ENCODE measurements around the gene MARCKS. TPM values are rescaled to one million over a fixed set of nuclear protein-coding genes. Genes with fewer than 3 reads are reported as not detected.

MARCKS gene
- total and polyA plus RNA-seq, 2 donors (not counting 3 experiments of a cell fraction or from before 2014, with no cell fraction given) = 59.5 to 315 TPM

- dilution Hi-C loops (cut with MboI; ENCODE audit: extremely low pct_ligation_motif_present, low sequenced_read_pairs) = no loop called here
- Histone ChIP-seq H4K20me1 (replicated peaks; ENCODE audit: control insufficient read depth, extremely low read depth, insufficient read depth, low read length) (no peaks in the 10 kb centered on the region), H3K36me3 (ENCODE audit: control insufficient read depth in 2 of 2, extremely low read depth in 1 of 2, insufficient read depth in 2 of 2, low read length in 2 of 2) (no peaks in the 10 kb centered on the region), H3K4me2 (ENCODE audit: insufficient read depth, low read length) (no peak overlapping the region), H3K9ac (replicated peaks; ENCODE audit: extremely low read depth, insufficient read depth, low read length) (no peak overlapping the region), H3K4me1 (ENCODE audit: control insufficient read depth, extremely low read depth, insufficient read depth, low read length) (no peaks in the 10 kb centered on the region), H3K79me2 (ENCODE audit: control insufficient read depth, insufficient read depth, low read length) (no peaks in the 10 kb centered on the region), H3K9me3 (replicated peaks; ENCODE audit: control insufficient read depth, insufficient read depth, low read length) (no peaks in the 10 kb centered on the region), H3K9me1 (replicated peaks; ENCODE audit: control insufficient read depth, extremely low read depth, insufficient read depth, low read length) (no peaks in the 10 kb centered on the region), H3K27me3 (ENCODE audit: control insufficient read depth in 2 of 2, insufficient read depth in 2 of 2, low read length in 2 of 2) (no peaks in the 10 kb centered on the region), H3K4me3 (replicated peaks in 1 of 3; ENCODE audit: insufficient read depth in 1 of 3, low read depth in 1 of 3, low read length in 3 of 3) (no peak overlapping the region), H2AFZ (ENCODE audit: low read depth, low read length) (no peak overlapping the region), H3K27ac (ENCODE audit: insufficient read depth, low read depth, low read length) (no peak overlapping the region)
- intact Hi-C loops (cut with micrococcal nuclease) = no loop called here
- DNase-seq (ENCODE audit: low read depth, low spot score) (no peak), FAIRE-seq (peak; percentile 33)
- no TSS peak for BruUV-seq (replicated peaks)
- ChIA-PET CTCF (interaction anchor here (1.4 kb wide), 1 partner anchor 8 kb away, joined by 4 read pairs; no protein-coding TSS in a partner anchor), POLR2A (no interaction called here)
- TF ChIP-seq CTCF (IDR thresholded peaks at IDR 0.05; ENCODE audit: extremely low read depth in 1 of 2, insufficient read depth in 1 of 2, low read depth in 1 of 2, low read length in 2 of 2) (no peak), MYC (IDR thresholded peaks at IDR 0.05; ENCODE audit: low read depth, low read length) (no peak), JUN (IDR thresholded peaks at IDR 0.05; ENCODE audit: borderline replicate concordance, insufficient read depth, insufficient read length, low read depth) (no peak), FOS (IDR thresholded peaks at IDR 0.05; ENCODE audit: borderline replicate concordance, insufficient read depth, low read length) (no peak), GATA2 (IDR thresholded peaks at IDR 0.05; ENCODE audit: insufficient read depth, insufficient read length, low read depth, low read length) (no peak), POLR2AphosphoS5 (IDR thresholded peaks at IDR 0.05; ENCODE audit: insufficient read depth, low read depth, low read length) (no peak), POLR2A (IDR thresholded peaks at IDR 0.05; ENCODE audit: low read depth, low read length) (no peak), MAX (IDR thresholded peaks at IDR 0.05; ENCODE audit: insufficient read depth, insufficient read length) (no peak), EZH2 (IDR thresholded peaks at IDR 0.05; ENCODE audit: borderline replicate concordance, low read depth, low read length, severe bottlenecking) (no peak)
Observed at GRCh38 chr6:113828984-113829695, 28.0 kb upstream of the MARCKS start.

Data from endothelial cell of umbilical vein (primary cell).